Mucosa of descending colon (tissue), 3 donors: Measurements from ENCODE around the gene IGFBP4. TPM values are rescaled to one million over a fixed set of nuclear protein-coding genes. Genes with fewer than 3 reads are reported as not detected.
A peak's percentile ranks its signal among the peaks of the same experiment; 100 is the strongest.
"Not testable (repeated sequence)": the region's sequence is repeated elsewhere in the genome, so short reads cannot be mapped to it uniquely, and the experiment has no call there.

Experiments
- ATAC-seq: fragments of 200-7000 bp; cut with Tn5 transposase; one replicate; pipeline ENCODE4 v1.9.1; 2020; ENCODE audit warnings: mild to moderate bottlenecking, moderate library complexity
- DNase-seq, 3 donors: peaks; one replicate each; pipeline ENCODE4 v3.0.0-alpha.2; 2020
- H3K36me3 ChIP-seq: fragments of 200-600 bp; one replicate; pipeline ENCODE4 v1.8.0; 2021; ENCODE audit warnings: low read depth, mild to moderate bottlenecking
- H3K4me1 ChIP-seq: fragments of 200-600 bp; one replicate; pipeline ENCODE4 v1.8.0; 2021; ENCODE audit warnings: low read depth, mild to moderate bottlenecking
- H3K4me3 ChIP-seq: fragments of 200-600 bp; one replicate; pipeline ENCODE4 v1.8.0; 2021; ENCODE audit warnings: mild to moderate bottlenecking
- H3K9me3 ChIP-seq: fragments of 200-600 bp; one replicate; pipeline ENCODE4 v1.8.0; 2021; ENCODE audit warnings: mild to moderate bottlenecking
- CTCF ChIP-seq: fragments of 200-600 bp; IDR thresholded peaks from one replicate; pipeline ENCODE4 v1.8.0; 2022; ENCODE audit warnings: antibody characterized with exemption, mild to moderate bottlenecking
- intact Hi-C, 2 donors: fragments of 100-400 bp; cut with DNase I in 1 of 2; cut with micrococcal nuclease in 1 of 2; formaldehyde crosslinking; loops; one replicate each; pipeline versions ENCODE4 v1.11.0 to v1.11.1; 2022; cut with DNase I, micrococcal nuclease
- total RNA-seq, 3 donors: library from RNA; stranded (reverse); fragmentation: NEBNext Ultra II Directional in 2 of 3; extraction: Animal tissue kit (Norgen Biotek cat#: 25700) in 2 of 3; gene quantifications; one replicate each; pipeline versions ENCODE4 v1.2.1 to v1.2.4, GENCODE V29; 2021 to 2023
- donor health status: DM: no; HTN: no; CAD: no; lungs with moderate emphysema.
- donor health status: DM: no; HTN: no; CAD: no.
- donor health status: DM: no; HTN: yes; CAD: no.

IGFBP4 gene
- total RNA-seq, 3 donors from 2014 or later: 215 to 459 (median 244) TPM

DNA sequence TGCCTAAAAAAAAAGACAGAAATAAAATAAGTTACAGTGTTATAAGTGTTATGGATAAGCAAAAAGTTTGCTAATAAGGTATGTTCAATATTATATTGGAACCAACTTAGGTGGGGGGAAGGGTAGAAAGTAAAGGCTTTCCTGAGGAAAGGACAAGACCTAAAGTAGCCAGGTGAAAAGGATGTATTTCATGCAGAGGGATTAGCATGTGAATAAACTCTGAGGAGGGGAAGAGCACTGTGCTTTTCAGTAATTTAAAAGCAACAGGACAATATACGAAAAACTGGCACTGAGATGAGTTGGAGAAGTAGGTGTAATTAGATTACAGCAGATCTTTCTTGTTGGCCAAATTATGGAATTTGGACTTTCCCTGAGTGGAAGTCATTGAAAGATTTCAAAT lies 33.2 kb upstream of the IGFBP4 start:
- Histone ChIP-seq H3K9me3 (no peaks in the 10 kb centered on the region), H3K4me1 (no peaks in the 10 kb centered on the region), H3K36me3 (no peaks in the 10 kb centered on the region), H3K4me3 (no peak overlapping the region)
- intact Hi-C loops: loop anchor here (10.0 kb wide), 2 partner anchors 55 to 105 kb away; partner anchors contain the start of gene RARA (in 1 of the 2)
- no peak for ATAC-seq
- DNase-seq: no peak
- no peak for TF ChIP-seq CTCF

DNA sequence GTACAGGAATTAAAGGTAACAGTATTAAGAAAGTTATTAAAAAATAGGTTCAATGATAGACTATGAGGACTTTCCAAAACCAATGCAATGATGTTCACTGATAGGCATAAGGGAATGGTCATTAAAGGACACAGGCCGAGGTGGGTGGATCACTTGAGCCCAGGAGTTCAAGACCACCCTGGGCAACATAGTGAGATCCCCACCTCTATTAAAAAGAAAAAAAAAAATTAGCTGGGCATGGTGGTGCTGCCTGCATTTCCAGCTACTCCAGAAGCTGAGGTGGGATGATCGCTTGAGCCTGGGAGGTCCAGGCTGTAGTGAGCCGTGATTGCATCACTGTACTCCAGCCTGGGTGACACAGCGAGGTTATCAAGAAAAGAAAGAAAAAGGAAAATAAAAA lies 31.4 kb upstream of the IGFBP4 start:
- H3K4me1 ChIP-seq: peaks cover under 1% of the 10 kb centered on the region
- H3K9me3 ChIP-seq: no peaks in the 10 kb centered on the region
- H3K36me3 ChIP-seq: no peaks in the 10 kb centered on the region
- ATAC-seq (no peak), DNase-seq (no peak)
- no peak overlapping the region for H3K4me3 ChIP-seq
- intact Hi-C loops: loop anchor here (10.0 kb wide), 2 partner anchors 57 to 107 kb away; partner anchors contain the start of gene RARA (in 1 of the 2)
- no peak for TF ChIP-seq CTCF

GRCh38 chr17:40412880-40413279 lies 30.4 kb upstream of the IGFBP4 start:
- no peak for ATAC-seq

GRCh38 chr17:40414312-40414711 lies 28.9 kb upstream of the IGFBP4 start:
- ATAC-seq, DNase-seq: not testable (repeated sequence)
- intact Hi-C loops: loop anchor here (10.0 kb wide), 2 partner anchors 60 to 110 kb away; partner anchors contain the start of gene RARA (in 1 of the 2)

More at GRCh38 chr17:40412880-40413279, 30.4 kb upstream of the IGFBP4 start:
- Histone ChIP-seq H3K4me3 (no peak overlapping the region), H3K4me1 (peaks cover 4% of the 10 kb centered on the region), H3K36me3 (no peaks in the 10 kb centered on the region), H3K9me3 (no peaks in the 10 kb centered on the region)
- intact Hi-C loops: loop anchor here (10.0 kb wide), 2 partner anchors 58 to 108 kb away; partner anchors contain the start of gene RARA (in 1 of the 2)
- TF ChIP-seq CTCF: no peak
- DNase-seq: no peak

DNA sequence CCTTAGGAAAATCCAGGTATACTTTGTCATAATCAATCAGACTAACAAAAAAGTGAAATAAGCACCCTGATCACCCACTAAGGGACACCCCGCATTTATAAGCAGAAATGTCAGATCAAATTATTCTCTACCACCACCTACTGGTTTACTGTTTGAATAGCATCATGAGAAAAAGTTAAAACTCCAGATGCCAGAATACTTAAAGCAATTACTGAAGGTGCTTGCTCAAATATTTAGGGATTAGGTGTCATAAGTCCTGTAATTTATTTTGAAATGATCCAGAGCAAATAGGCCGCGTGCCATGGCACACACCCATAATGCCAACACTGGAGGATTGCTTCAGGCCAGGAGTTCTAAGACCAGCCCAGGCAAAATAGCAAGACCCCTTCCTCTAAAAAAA lies 27.9 kb upstream of the IGFBP4 start:
- H3K36me3 ChIP-seq: no peaks in the 10 kb centered on the region
- intact Hi-C loops: loop anchor here (10.0 kb wide), 2 partner anchors 61 to 111 kb away; partner anchors contain the start of gene RARA (in 1 of the 2)
- H3K4me1 ChIP-seq: peaks cover 4% of the 10 kb centered on the region
- DNase-seq: no peak
- H3K4me3 ChIP-seq: no peak overlapping the region
- no peaks in the 10 kb centered on the region for H3K9me3 ChIP-seq
- no peak for ATAC-seq
- peak; percentile 26 for TF ChIP-seq CTCF

More at GRCh38 chr17:40414312-40414711, 28.9 kb upstream of the IGFBP4 start:
- not testable (repeated sequence) for H3K36me3 ChIP-seq, H3K9me3 ChIP-seq, H3K4me3 ChIP-seq, H3K4me1 ChIP-seq

DNA sequence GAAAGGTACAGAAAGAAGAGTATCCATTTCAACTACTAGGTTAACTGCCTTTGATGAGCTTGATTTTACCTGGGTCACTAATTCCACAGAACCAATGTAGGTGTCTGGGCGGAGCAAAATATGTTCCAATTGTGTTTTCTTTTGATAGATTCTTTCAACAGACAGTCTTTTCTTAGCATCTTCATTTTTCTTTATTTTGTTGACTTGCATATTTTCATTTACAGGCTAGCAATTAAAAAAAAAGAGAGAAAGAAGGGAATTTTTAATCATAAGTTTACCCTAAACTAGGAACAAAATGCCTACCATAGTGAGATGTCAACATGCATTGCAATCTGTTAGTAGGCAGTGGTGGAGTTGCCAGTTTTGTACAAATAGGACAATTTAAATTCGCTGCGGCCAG lies 26.6 kb upstream of the IGFBP4 start:
- Histone ChIP-seq H3K9me3 (no peaks in the 10 kb centered on the region), H3K4me1 (peaks cover 4% of the 10 kb centered on the region), H3K36me3 (no peaks in the 10 kb centered on the region), H3K4me3 (no peak overlapping the region)
- no peak for TF ChIP-seq CTCF
- no peak for ATAC-seq
- DNase-seq: no peak
- intact Hi-C loops: loop anchor here (10.0 kb wide), 2 partner anchors 62 to 112 kb away; partner anchors contain the start of gene RARA (in 1 of the 2)
